ENCODE measurements around the gene ELOA2.
"Not testable (repeated sequence)": the region's sequence is repeated elsewhere in the genome, so short reads cannot be mapped to it uniquely, and the experiment has no call there.

DNA sequence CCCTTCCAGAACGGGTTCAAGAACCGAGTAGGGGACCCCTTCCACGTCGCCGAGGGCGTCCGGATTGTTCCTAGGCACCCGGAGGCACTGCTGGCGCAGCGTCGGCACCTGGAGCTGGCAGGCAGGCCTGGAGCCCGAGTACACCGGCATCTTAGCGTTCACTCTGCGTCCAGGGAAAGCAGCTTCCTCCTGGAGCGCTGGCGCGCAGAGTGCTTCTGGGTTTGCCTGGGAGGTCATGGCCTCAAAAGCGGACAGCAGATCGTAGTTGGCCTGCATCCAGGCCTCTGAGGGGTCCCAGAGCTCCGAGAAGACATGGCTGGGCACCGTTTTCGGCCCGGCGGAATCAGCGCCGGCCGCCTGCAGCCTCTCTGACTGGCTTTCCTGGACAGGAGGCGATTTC is 12.6 kb downstream of the ELOA2 start:
- TF ChIP-seq, protein P1, sequence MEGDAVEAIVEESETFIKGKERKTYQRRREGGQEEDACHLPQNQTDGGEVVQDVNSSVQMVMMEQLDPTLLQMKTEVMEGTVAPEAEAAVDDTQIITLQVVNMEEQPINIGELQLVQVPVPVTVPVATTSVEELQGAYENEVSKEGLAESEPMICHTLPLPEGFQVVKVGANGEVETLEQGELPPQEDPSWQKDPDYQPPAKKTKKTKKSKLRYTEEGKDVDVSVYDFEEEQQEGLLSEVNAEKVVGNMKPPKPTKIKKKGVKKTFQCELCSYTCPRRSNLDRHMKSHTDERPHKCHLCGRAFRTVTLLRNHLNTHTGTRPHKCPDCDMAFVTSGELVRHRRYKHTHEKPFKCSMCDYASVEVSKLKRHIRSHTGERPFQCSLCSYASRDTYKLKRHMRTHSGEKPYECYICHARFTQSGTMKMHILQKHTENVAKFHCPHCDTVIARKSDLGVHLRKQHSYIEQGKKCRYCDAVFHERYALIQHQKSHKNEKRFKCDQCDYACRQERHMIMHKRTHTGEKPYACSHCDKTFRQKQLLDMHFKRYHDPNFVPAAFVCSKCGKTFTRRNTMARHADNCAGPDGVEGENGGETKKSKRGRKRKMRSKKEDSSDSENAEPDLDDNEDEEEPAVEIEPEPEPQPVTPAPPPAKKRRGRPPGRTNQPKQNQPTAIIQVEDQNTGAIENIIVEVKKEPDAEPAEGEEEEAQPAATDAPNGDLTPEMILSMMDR (IDR thresholded peaks at IDR 0.05; ENCODE audit: low read depth, low read length, poor library complexity, severe bottlenecking), result not testable (repeated sequence)
- not testable (repeated sequence) for TF ChIP-seq EZH2phosphoT487 (IDR thresholded peaks at IDR 0.05; ENCODE audit: borderline replicate concordance, low read length)

Data from DOHH2 (cell line).